Posterior vena cava (tissue), 2 donors: ENCODE results near the gene GNL3L. TPM values are rescaled to one million over a fixed set of nuclear protein-coding genes. Genes with fewer than 3 reads are reported as not detected.
"Not testable (repeated sequence)": the region's sequence is repeated elsewhere in the genome, so short reads cannot be mapped to it uniquely, and the experiment has no call there.

Experiments
- DNase-seq: peaks from one replicate; pipeline ENCODE4 v3.0.0-alpha.2; 2020; ENCODE audit warnings: low spot score
- intact Hi-C, 2 donors: fragments of 100-400 bp; cut with DNase I; formaldehyde crosslinking; loops; one replicate each; pipeline versions ENCODE4 v1.14.1 to v1.14.2; 2022 to 2023
- long read RNA-seq, 2 donors: library from polyadenylated mRNA; unstranded; transcript quantifications; one replicate each; pipeline ENCODE4 v2.0.0, GENCODE V29; 2020 to 2021
- total RNA-seq, 2 donors: library from RNA; stranded (reverse); fragmentation: NEBNext Ultra II Directional; extraction: Animal tissue kit (Norgen Biotek cat#: 25700); gene quantifications; one replicate each; pipeline ENCODE4 v1.2.1, GENCODE V29; 2021
- donor health status: DM: yes; HTN: yes; CAD: no.
- donor health status: DM: yes; HTN: yes; CAD: no.

The GNL3L gene
- total RNA-seq = 10 to 100 TPM; 26.3 to 28.5 TPM
- long read RNA-seq, donor 1, partial matches to known transcripts = 1 of 8 reads
- long read RNA-seq, donor 1, other reads (novel, unspliced or antisense) = 6 of 8 reads
- long read RNA-seq, donor 2, transcript GNL3L-202 (16 exons, 2,135 nt) = minor isoform, 18 of 51 reads
- long read RNA-seq, donor 2, transcript GNL3L-201 (16 exons, 2,357 nt) = major isoform, 28 of 51 reads
- long read RNA-seq, donor 2, partial matches to known transcripts = 2 of 51 reads
- long read RNA-seq, donor 2, other reads (novel, unspliced or antisense) = 3 of 51 reads

GRCh38 chrX:54529552-54530356, at the start of gene GNL3L:
Gene GNL3L (plus strand): TSS chrX:54530219. CDS start chrX:54532567, 2,348 bp downstream.
- intact Hi-C loops = no loop called here
- peak; percentile 95 for DNase-seq

- intact Hi-C loops = no loop called here
- peak; percentile 81 for DNase-seq
Observed at GRCh38 chrX:54482839-54483593, 47.0 kb upstream of the GNL3L start.

GRCh38 chrX:54483946-54484345, 46.1 kb upstream of the GNL3L start:
- intact Hi-C loops = no loop called here
- peak; percentile 69 for DNase-seq

- intact Hi-C loops = no loop called here
- peak; percentile 53 for DNase-seq
Observed at GRCh38 chrX:54484666-54485065, 45.4 kb upstream of the GNL3L start.

GRCh38 chrX:54489819-54490218, 40.2 kb upstream of the GNL3L start:
- DNase-seq, intact Hi-C loops: not testable (repeated sequence)

- peak; percentile 91 for DNase-seq
- intact Hi-C loops = no loop called here
Observed at GRCh38 chrX:54492340-54492739, 37.7 kb upstream of the GNL3L start.

GRCh38 chrX:54494166-54494988, 35.6 kb upstream of the GNL3L start:
- intact Hi-C loops = no loop called here
- DNase-seq = peak; percentile 1

GRCh38 chrX:54494989-54495813, 34.8 kb upstream of the GNL3L start:
- peak; percentile 82 for DNase-seq
- intact Hi-C loops = no loop called here

GRCh38 chrX:54495814-54496516, 34.1 kb upstream of the GNL3L start, which contains the start of gene FGD1:
Gene FGD1 (minus strand): TSS chrX:54496234. CDS start chrX:54495432, 802 bp downstream.
- intact Hi-C loops = no loop called here
- DNase-seq = peak; percentile 90

- intact Hi-C loops = no loop called here
- peak; percentile 62 for DNase-seq
Observed at GRCh38 chrX:54496517-54496852, 33.5 kb upstream of the GNL3L start.

GRCh38 chrX:54496936-54497335, 33.1 kb upstream of the GNL3L start:
- intact Hi-C loops = no loop called here
- DNase-seq = no peak

GRCh38 chrX:54509400-54509799, 20.6 kb upstream of the GNL3L start:
- DNase-seq = no peak
- intact Hi-C loops = no loop called here

GRCh38 chrX:54529151-54529550, 868 bp upstream of the GNL3L start:
- intact Hi-C loops = no loop called here
- peak; percentile 36 for DNase-seq

GRCh38 chrX:54530357-54530900, 410 bp downstream of the GNL3L start:
- no peak for DNase-seq

GRCh38 chrX:54534271-54534670, 4.3 kb downstream of the GNL3L start:
- intact Hi-C loops = no loop called here
- peak; percentile 6 for DNase-seq

More at GRCh38 chrX:54530357-54530900, 410 bp downstream of the GNL3L start:
- intact Hi-C loops = no loop called here

- intact Hi-C loops = no loop called here
- DNase-seq = peak; percentile 42
Observed at GRCh38 chrX:54540289-54540688, 10.3 kb downstream of the GNL3L start.

- DNase-seq, intact Hi-C loops: not testable (repeated sequence)
Observed at GRCh38 chrX:54542239-54542638, 12.2 kb downstream of the GNL3L start.
